Central memory CD8-positive, alpha-beta T cell (primary cell): ENCODE results near the gene CLSTN2.

Experiments
- ATAC-seq: fragments of 150-1000 bp; cut with Tn5 transposase; replicated peaks from 2 replicates; pipeline ENCODE4 v1.10.0; 2022; ENCODE audit warnings: mild to moderate bottlenecking, moderate FRiP score, moderate number of reproducible peaks; ENCODE audit not compliant: poor library complexity, severe bottlenecking; ENCODE audit errors: extremely low read depth
- DNase-seq, 2 donors: peaks; one replicate each; pipeline ENCODE4 v3.0.0; 2021; ENCODE audit warnings: low spot score in 2 of 2
- H3K27ac Mint-ChIP-seq: one replicate; pipeline ENCODE4 v1.8.0; 2022; ENCODE audit warnings: low read depth, mild to moderate bottlenecking, moderate library complexity, mixed read lengths
- H3K27me3 Mint-ChIP-seq: one replicate; pipeline ENCODE4 v1.8.0; 2022; ENCODE audit warnings: mixed read lengths
- H3K36me3 Mint-ChIP-seq: one replicate; pipeline ENCODE4 v1.8.0; 2022; ENCODE audit warnings: mild to moderate bottlenecking, moderate library complexity, mixed read lengths; ENCODE audit not compliant: insufficient read depth
- H3K4me1 Mint-ChIP-seq: one replicate; pipeline ENCODE4 v1.8.0; 2022; ENCODE audit warnings: mixed read lengths
- H3K4me3 Mint-ChIP-seq: one replicate; pipeline ENCODE4 v1.8.0; 2022; ENCODE audit warnings: mild to moderate bottlenecking, moderate library complexity, mixed read lengths
- H3K9me3 Mint-ChIP-seq: one replicate; pipeline ENCODE4 v1.8.0; 2022; ENCODE audit warnings: mixed read lengths

CLSTN2 gene

GRCh38 chr3:140349938-140350337 is 415.0 kb downstream of the CLSTN2 start:
- DNase-seq, result no peak
- H3K27me3 Mint-ChIP-seq, result peaks cover 16% of the 10 kb centered on the region
- ATAC-seq, result no peak
- H3K4me1 Mint-ChIP-seq, result no peaks in the 10 kb centered on the region
- H3K9me3 Mint-ChIP-seq, result peaks cover 8% of the 10 kb centered on the region
- H3K36me3 Mint-ChIP-seq, result no peaks in the 10 kb centered on the region
- H3K27ac Mint-ChIP-seq, result no peak overlapping the region
- no peak overlapping the region for H3K4me3 Mint-ChIP-seq

GRCh38 chr3:140351466-140351865 is 416.5 kb downstream of the CLSTN2 start:
- ATAC-seq, result no peak

GRCh38 chr3:140355481-140355880 is 420.5 kb downstream of the CLSTN2 start:
- no peak overlapping the region for H3K4me3 Mint-ChIP-seq
- no peak for DNase-seq
- H3K36me3 Mint-ChIP-seq, result no peaks in the 10 kb centered on the region

More at GRCh38 chr3:140351466-140351865, 416.5 kb downstream of the CLSTN2 start:
- Mint-ChIP-seq H3K27me3 (peaks cover 16% of the 10 kb centered on the region), H3K4me1 (no peaks in the 10 kb centered on the region), H3K36me3 (no peaks in the 10 kb centered on the region), H3K4me3 (no peak overlapping the region), H3K27ac (no peak overlapping the region), H3K9me3 (peaks cover 8% of the 10 kb centered on the region)
- DNase-seq, result no peak

DNA sequence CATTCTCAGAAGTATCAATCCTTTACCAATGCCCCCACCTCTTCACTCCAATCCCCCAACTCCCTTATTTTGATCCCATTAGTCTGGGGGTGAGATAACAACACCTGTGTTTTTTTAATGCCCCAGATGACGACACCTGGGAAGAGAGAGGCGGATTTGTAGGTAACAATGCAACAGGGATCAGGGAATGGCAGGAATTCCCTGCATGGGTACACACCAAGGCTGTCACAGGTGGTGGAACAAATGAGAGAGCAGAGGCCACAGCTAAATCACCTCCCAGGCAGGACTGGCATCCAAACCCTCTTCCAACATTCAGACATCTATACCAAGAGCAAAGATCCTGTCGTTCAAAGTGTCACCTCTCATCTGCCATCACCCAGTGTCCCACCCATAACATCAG is 423.7 kb downstream of the CLSTN2 start:
- Mint-ChIP-seq H3K27ac (no peak overlapping the region), H3K9me3 (no peaks in the 10 kb centered on the region)
- no peak for ATAC-seq

More at GRCh38 chr3:140355481-140355880, 420.5 kb downstream of the CLSTN2 start:
- no peaks in the 10 kb centered on the region for H3K4me1 Mint-ChIP-seq
- peaks cover 20% of the 10 kb centered on the region for H3K27me3 Mint-ChIP-seq
- no peak for ATAC-seq
- H3K9me3 Mint-ChIP-seq, result no peaks in the 10 kb centered on the region
- H3K27ac Mint-ChIP-seq, result no peak overlapping the region

DNA sequence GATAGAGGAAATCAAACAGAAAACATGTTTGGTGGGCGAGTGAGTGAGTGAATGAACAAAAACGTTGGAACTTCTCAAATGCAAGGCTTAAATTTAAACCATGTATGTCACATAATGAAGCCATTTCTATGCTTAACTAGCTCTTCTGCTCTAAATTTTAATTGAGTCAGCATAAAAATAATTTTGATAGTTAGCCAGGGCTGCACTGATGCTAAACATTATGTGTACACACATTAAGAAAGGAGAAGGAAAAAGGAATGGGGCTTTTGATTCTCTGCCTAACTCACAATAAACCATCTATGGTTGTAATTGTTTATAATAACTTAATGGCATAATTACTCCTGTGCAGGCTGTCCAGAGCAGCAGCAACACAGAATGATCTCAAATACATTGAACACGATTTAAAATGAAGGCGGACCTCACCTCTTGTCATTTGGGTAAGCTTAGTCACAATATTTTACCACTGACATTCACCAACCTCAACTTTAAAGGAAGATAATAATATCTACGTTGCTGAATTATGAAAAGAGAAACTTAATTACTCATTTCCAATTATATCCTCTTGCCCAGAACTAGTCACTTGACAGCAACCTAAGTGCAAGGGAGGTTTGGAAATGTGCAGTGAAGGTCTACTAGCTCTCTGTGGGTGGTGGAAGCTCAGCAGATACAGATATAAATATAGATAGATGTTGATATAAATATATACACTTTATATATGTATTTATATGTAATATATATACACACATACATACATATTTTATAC is 424.4 kb downstream of the CLSTN2 start:
- DNase-seq, result no peak
- H3K27ac Mint-ChIP-seq, result no peak overlapping the region
- H3K4me3 Mint-ChIP-seq, result no peak overlapping the region
- peaks cover 20% of the 10 kb centered on the region for H3K27me3 Mint-ChIP-seq
- no peaks in the 10 kb centered on the region for H3K4me1 Mint-ChIP-seq
- no peaks in the 10 kb centered on the region for H3K9me3 Mint-ChIP-seq
- ATAC-seq, result no peak
- no peaks in the 10 kb centered on the region for H3K36me3 Mint-ChIP-seq

More for the DNA sequence above, 423.7 kb downstream of the CLSTN2 start:
- H3K4me1 Mint-ChIP-seq, result no peaks in the 10 kb centered on the region
- H3K36me3 Mint-ChIP-seq, result no peaks in the 10 kb centered on the region
- H3K4me3 Mint-ChIP-seq, result no peak overlapping the region
- no peak for DNase-seq
- H3K27me3 Mint-ChIP-seq, result peaks cover 20% of the 10 kb centered on the region

- Mint-ChIP-seq H3K9me3 (no peaks in the 10 kb centered on the region), H3K36me3 (no peaks in the 10 kb centered on the region), H3K27ac (no peak overlapping the region), H3K4me3 (no peak overlapping the region), H3K27me3 (peaks cover 20% of the 10 kb centered on the region), H3K4me1 (no peaks in the 10 kb centered on the region)
- no peak for DNase-seq
- no peak for ATAC-seq
These were observed 425.3 kb downstream of the CLSTN2 start for GRCh38 chr3:140360332-140360731.

DNA sequence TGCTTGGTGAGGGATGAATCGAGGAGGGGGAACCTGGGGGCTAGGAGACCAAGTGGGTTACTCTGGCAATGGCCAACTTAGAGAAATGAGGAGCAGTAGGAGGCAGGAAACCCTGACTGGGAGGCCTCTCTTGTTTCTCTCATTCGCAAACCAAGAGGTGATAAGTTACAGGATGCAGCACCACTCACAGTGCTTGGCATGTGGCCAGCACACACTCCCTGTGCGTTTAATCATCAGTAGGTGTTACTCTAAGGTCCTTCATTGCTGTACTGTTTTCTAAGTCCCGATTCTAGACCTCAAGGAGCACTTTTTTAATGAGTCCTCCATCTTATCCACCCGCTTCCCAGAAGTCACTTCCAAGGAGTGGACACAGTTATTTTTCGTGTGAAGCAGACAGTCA is 428.8 kb downstream of the CLSTN2 start:
- peaks cover 5% of the 10 kb centered on the region for H3K27me3 Mint-ChIP-seq
- H3K9me3 Mint-ChIP-seq, result no peaks in the 10 kb centered on the region
- no peaks in the 10 kb centered on the region for H3K36me3 Mint-ChIP-seq
- no peak overlapping the region for H3K27ac Mint-ChIP-seq
- H3K4me3 Mint-ChIP-seq, result no peak overlapping the region
- H3K4me1 Mint-ChIP-seq, result no peaks in the 10 kb centered on the region
- ATAC-seq (peak; percentile 47), DNase-seq (no peak)

DNA sequence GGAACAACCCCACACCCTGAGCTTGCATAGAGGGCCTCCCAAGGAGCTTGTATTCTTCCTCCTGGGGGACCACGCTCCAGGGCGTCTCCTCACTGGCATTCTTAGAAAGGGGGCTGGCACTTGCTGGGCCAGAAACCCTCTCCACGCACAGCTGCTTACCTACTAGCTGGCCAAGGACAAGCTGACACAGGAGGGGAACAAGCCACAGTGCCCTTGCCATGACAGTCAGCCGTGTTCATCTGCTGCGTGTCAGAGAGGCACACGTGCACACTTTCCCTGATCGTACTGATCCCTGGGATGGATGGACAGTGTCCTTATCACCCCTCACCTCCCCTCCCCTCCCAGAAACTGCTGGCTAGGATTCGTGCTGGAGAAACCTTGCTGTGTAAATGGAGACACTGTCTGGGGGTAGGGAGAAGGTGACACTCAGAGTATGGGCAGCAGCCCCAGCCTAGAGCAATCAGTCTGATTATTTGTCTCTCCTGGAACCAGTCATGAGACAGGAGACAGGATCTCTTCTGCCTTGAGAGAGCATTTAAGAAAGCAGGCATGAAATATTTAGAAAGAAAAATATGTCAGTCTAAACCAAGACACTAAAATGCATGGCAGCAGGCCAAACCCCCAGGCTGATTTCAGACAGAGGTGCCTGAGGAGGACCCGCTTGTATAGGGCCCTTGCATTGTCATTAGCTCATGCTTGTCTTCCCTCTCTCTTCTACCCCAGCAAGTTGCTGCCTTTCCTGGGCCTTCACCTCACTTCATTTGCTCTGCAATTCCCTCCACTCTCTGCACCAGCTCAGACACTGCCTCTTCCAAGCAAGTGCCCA is 431.1 kb downstream of the CLSTN2 start:
- ATAC-seq, result no peak
- H3K27me3 Mint-ChIP-seq, result no peaks in the 10 kb centered on the region
- no peaks in the 10 kb centered on the region for H3K4me1 Mint-ChIP-seq
- H3K4me3 Mint-ChIP-seq, result no peak overlapping the region
- no peaks in the 10 kb centered on the region for H3K36me3 Mint-ChIP-seq
- H3K9me3 Mint-ChIP-seq, result no peaks in the 10 kb centered on the region
- H3K27ac Mint-ChIP-seq, result no peak overlapping the region
- DNase-seq, result no peak

DNA sequence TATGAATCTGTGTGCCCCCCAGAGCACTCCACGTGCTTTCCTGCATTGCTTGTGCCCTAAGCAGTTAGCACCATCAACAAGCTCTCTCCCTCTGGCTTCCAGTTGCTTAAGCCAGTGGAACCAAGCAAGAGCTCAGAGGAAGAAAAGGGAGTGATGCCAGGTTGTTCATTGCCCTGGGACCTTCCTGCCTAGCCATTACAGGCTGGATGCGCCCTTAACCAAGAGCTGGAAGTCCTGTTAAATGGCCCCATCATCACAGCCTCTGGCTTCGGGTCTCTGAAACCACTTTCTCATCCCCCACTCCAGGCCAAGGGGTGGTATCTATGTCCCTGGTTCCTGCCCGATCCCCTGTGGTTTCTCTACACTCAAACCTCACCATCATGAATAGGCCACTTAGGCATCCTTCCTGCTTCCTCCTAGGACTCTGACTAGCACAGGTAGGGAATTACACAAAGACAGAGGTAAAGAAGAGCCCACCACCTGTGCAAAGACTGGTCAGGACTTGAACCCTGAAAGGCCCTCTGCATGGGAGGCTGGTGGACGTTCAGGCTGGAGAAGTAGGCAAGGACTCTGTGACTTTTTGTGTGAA is 433.3 kb downstream of the CLSTN2 start:
- Mint-ChIP-seq H3K4me1 (no peaks in the 10 kb centered on the region), H3K9me3 (no peaks in the 10 kb centered on the region), H3K36me3 (no peaks in the 10 kb centered on the region), H3K27me3 (no peaks in the 10 kb centered on the region), H3K4me3 (no peak overlapping the region), H3K27ac (no peak overlapping the region)
- ATAC-seq (no peak), DNase-seq (no peak)

DNA sequence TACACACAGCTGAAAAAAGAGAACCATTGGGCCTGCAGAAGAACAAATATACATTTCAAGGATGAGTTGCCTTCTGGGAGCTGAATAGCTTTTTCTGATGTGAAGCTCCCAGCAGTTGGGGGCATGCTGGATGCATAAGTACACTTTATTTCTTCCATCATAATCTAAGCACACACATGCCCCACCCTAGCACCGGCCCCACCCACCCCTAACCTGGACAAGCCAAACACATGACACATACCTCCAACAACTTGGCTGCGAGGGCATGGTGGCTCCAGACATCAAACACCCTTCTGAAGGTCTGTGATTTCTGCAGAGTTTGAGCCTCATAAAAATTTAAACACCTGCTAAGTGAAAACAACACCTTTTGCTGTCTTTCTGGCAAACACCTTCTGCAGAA is 435.7 kb downstream of the CLSTN2 start:
- Mint-ChIP-seq H3K9me3 (no peaks in the 10 kb centered on the region), H3K27ac (no peak overlapping the region), H3K4me3 (no peak overlapping the region), H3K36me3 (no peaks in the 10 kb centered on the region), H3K4me1 (no peaks in the 10 kb centered on the region), H3K27me3 (no peaks in the 10 kb centered on the region)
- DNase-seq (no peak), ATAC-seq (no peak)

DNA sequence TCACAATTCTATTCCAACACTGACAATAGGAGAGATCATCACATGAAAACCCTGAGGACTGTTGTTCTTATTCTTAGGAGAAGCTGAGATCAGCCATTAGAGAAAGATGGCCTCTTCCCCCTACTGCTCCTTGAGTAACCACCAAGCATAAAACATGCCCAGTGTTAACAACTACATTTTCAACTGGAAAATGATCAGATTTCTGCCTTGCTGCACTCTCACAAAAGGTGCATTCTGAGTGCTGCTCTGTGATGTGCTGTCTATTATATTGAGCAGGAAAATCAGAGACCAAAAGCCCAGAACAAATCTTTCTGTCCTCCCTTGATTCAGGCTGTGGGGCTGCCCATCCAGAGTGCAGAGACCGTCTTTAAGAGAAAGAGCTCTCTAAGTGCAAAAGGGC is 438.2 kb downstream of the CLSTN2 start:
- H3K4me1 Mint-ChIP-seq, result no peaks in the 10 kb centered on the region
- DNase-seq (no peak), ATAC-seq (no peak)
- no peaks in the 10 kb centered on the region for H3K27me3 Mint-ChIP-seq
- H3K27ac Mint-ChIP-seq, result no peak overlapping the region
- no peaks in the 10 kb centered on the region for H3K9me3 Mint-ChIP-seq
- H3K36me3 Mint-ChIP-seq, result no peaks in the 10 kb centered on the region
- H3K4me3 Mint-ChIP-seq, result no peak overlapping the region

DNA sequence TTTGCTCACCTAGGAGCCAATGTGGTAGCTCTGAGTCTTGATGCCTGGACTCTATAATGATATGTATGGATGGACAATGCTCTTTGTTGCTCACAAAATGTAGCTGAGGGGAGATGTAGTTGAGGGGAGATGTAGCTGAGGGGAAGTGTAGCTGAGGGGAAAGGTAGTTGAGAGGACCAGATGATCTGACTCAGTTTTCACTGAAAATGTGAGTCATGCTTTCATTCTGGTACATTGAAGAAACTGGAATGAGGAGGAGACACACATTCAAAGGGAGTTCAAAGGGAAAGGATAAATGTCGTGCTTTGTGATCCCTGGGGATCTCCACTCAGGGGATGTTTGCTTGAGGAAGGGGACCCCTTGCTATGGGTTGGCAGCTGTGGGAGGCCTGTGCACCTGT is 440.0 kb downstream of the CLSTN2 start:
- Mint-ChIP-seq H3K4me1 (no peaks in the 10 kb centered on the region), H3K4me3 (no peak overlapping the region), H3K27me3 (no peaks in the 10 kb centered on the region), H3K36me3 (no peaks in the 10 kb centered on the region), H3K9me3 (no peaks in the 10 kb centered on the region), H3K27ac (no peak overlapping the region)
- DNase-seq (no peak), ATAC-seq (no peak)
